ENCODE results near the gene RWDD2A.

DNA sequence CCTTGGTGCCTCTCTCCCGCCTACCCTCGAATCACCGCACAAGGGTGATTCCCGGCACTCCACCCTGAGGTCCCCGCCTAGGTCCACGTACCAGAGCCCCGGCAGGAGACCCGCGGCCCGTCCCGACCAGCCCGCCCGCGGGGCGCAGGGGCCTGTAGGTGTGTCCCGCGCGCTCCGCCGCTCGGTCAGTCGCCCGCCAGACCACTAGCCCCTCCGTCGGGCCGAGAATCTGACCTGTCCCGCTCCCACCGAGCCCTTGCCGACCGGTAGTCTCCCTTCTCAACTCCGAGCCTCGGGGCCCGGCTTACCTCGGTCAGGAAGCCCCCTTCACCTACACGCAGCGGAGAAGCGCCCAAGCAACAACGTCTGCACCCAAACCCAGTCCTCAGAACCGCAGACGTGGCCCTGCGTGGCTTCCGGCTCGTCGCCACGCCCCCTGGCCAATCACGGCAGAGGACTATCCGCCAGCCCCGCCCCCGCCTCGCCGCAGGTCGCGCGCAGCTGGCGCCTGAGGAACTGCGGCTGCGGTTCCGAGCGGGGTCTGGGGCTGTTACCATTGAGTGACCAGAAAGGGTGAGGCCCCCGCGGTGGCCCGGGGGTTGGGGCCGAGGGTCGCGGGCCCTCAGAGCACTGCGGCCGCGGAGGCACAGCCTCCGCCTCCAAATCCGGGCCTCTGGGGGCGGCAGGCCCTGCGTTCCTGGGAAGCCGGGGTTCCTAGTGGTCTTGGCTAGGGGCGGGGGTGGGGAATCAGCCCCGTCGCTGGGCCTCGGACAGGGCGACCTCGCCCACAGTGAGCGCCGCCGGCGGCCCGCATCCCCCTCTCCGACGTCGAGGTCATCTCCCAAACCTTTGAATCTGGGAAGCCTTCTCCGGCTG is at the start of gene RWDD2A, which contains the start of gene PGM3:
- TF ChIP-seq POLR2A (IDR thresholded peaks at IDR 0.05) (peak; percentile 96 to 98 (median 97)), CTCF (IDR thresholded peaks at IDR 0.05) (peak in 2 of 7 experiments; percentile 11 to 12)

Data from body of pancreas (tissue), 4 donors.